ENCODE measurements around the gene NYAP2.

The NYAP2 gene

GRCh38 chr2:225399504-225399903 is at the start of gene NYAP2:
Gene NYAP2, plus strand, starts transcription at chr2:225399710. Its CDS starts 9,171 bp downstream, at chr2:225408881.
- H3K4me3 Mint-ChIP-seq, result no peak within 1 kb of the TSS
- H3K9me3 Mint-ChIP-seq, result no peaks in the 10 kb centered on the region
- no peaks in the 10 kb centered on the region for H3K4me1 Mint-ChIP-seq (ENCODE audit: low read depth)

GRCh38 chr2:225353579-225354085 is 45.9 kb upstream of the NYAP2 start:
- no peaks in the 10 kb centered on the region for H3K36me3 Mint-ChIP-seq (ENCODE audit: low read depth)

More at GRCh38 chr2:225399504-225399903, at the start of gene NYAP2:
- peaks cover 28% of the 10 kb centered on the region for H3K27me3 Mint-ChIP-seq
- no peak within 1 kb of the TSS for H3K27ac Mint-ChIP-seq
- H3K36me3 Mint-ChIP-seq (ENCODE audit: low read depth), result no peaks in the 10 kb centered on the region

GRCh38 chr2:225354281-225354774 is 45.2 kb upstream of the NYAP2 start:
- Mint-ChIP-seq H3K4me3 (no peak overlapping the region), H3K4me1 (ENCODE audit: low read depth) (no peaks in the 10 kb centered on the region), H3K9me3 (no peaks in the 10 kb centered on the region), H3K27me3 (peaks cover 20% of the 10 kb centered on the region), H3K36me3 (ENCODE audit: low read depth) (no peaks in the 10 kb centered on the region), H3K27ac (no peak overlapping the region)

More at GRCh38 chr2:225353579-225354085, 45.9 kb upstream of the NYAP2 start:
- no peaks in the 10 kb centered on the region for H3K4me1 Mint-ChIP-seq (ENCODE audit: low read depth)
- no peak overlapping the region for H3K4me3 Mint-ChIP-seq
- H3K27me3 Mint-ChIP-seq, result peaks cover 20% of the 10 kb centered on the region
- no peak overlapping the region for H3K27ac Mint-ChIP-seq
- H3K9me3 Mint-ChIP-seq, result no peaks in the 10 kb centered on the region

DNA sequence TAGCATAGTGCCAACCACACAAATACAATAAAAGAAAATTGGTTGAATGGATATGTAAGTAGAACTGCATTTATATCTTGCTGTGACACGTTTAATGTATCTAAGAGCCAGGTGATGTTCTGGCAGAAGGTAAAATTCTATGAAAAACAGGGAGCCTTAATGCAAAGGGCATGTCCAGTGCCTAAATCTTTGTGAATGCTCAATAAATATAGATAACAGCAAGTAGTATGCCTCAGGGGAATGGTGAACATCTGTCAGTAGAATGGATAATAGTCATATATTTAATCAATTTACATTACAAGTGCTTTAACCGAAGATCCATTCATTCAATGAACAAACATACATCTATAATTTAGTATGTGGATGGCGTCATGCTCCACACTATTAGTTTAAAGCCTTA is 43.7 kb upstream of the NYAP2 start:
- no peaks in the 10 kb centered on the region for H3K4me1 Mint-ChIP-seq (ENCODE audit: low read depth)

GRCh38 chr2:225366731-225367130 is 32.8 kb upstream of the NYAP2 start:
- H3K27me3 Mint-ChIP-seq, result peaks cover 15% of the 10 kb centered on the region
- H3K4me1 Mint-ChIP-seq (ENCODE audit: low read depth), result no peaks in the 10 kb centered on the region
- H3K27ac Mint-ChIP-seq, result no peak overlapping the region
- H3K4me3 Mint-ChIP-seq, result no peak overlapping the region
- no peaks in the 10 kb centered on the region for H3K9me3 Mint-ChIP-seq
- H3K36me3 Mint-ChIP-seq (ENCODE audit: low read depth), result no peaks in the 10 kb centered on the region

More for the DNA sequence above, 43.7 kb upstream of the NYAP2 start:
- no peak overlapping the region for H3K27ac Mint-ChIP-seq
- peaks cover 17% of the 10 kb centered on the region for H3K27me3 Mint-ChIP-seq
- H3K4me3 Mint-ChIP-seq, result no peak overlapping the region
- H3K9me3 Mint-ChIP-seq, result no peaks in the 10 kb centered on the region
- H3K36me3 Mint-ChIP-seq (ENCODE audit: low read depth), result no peaks in the 10 kb centered on the region

- H3K27ac Mint-ChIP-seq, result no peak overlapping the region
- H3K4me1 Mint-ChIP-seq (ENCODE audit: low read depth), result no peaks in the 10 kb centered on the region
- H3K4me3 Mint-ChIP-seq, result no peak overlapping the region
- H3K36me3 Mint-ChIP-seq (ENCODE audit: low read depth), result no peaks in the 10 kb centered on the region
- H3K9me3 Mint-ChIP-seq, result no peaks in the 10 kb centered on the region
- peaks cover 12% of the 10 kb centered on the region for H3K27me3 Mint-ChIP-seq
Measured at GRCh38 chr2:225367482-225367881, 32.0 kb upstream of the NYAP2 start.

- Mint-ChIP-seq H3K36me3 (ENCODE audit: low read depth) (no peaks in the 10 kb centered on the region), H3K27me3 (no peaks in the 10 kb centered on the region), H3K4me1 (ENCODE audit: low read depth) (no peaks in the 10 kb centered on the region), H3K27ac (no peak overlapping the region), H3K4me3 (no peak overlapping the region), H3K9me3 (no peaks in the 10 kb centered on the region)
Measured at GRCh38 chr2:225378984-225379383, 20.5 kb upstream of the NYAP2 start.

DNA sequence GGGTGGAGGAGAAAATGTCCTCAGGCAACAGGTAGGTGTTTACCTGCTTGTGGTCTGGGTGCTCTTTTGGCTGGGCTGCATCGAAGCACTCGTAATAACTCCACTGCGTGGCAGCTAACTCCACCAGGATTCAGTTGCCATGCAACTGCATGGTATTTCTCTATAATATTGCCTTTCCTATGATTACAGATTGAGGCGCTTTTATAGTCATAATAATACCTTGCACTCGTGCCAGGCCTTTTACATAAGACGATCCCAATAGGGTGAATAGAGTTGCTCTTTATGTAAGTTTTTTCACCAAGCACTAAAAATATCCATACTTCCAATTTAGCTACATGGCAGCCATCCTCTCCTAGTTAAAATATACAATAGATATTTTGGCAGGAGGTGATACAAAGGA is 19.7 kb upstream of the NYAP2 start:
- Mint-ChIP-seq H3K4me3 (no peak overlapping the region), H3K27me3 (no peaks in the 10 kb centered on the region), H3K27ac (no peak overlapping the region), H3K36me3 (ENCODE audit: low read depth) (no peaks in the 10 kb centered on the region), H3K9me3 (no peaks in the 10 kb centered on the region), H3K4me1 (ENCODE audit: low read depth) (no peaks in the 10 kb centered on the region)

DNA sequence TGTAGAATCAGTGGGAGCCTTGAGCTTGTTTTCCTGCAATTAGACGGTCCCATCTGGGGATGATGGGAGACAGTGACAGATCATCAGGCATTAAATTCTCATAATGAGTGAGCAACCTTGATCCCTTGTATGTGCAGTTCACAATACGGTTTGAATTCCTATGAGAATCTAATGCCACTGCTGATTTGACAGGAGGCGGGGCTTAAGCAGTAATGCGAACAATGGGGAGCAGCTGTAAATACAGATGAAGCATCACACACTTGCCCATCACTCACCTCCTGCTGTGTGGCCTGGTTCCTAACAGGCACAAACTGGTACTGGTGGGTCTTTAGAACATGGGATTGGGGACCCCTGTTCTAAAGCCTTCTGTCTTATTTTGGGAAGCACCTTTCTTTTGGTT is 17.9 kb upstream of the NYAP2 start:
- Mint-ChIP-seq H3K36me3 (ENCODE audit: low read depth) (no peaks in the 10 kb centered on the region), H3K4me3 (no peak overlapping the region), H3K27me3 (no peaks in the 10 kb centered on the region), H3K27ac (no peak overlapping the region), H3K4me1 (ENCODE audit: low read depth) (no peaks in the 10 kb centered on the region), H3K9me3 (no peaks in the 10 kb centered on the region)

- Mint-ChIP-seq H3K27ac (no peak overlapping the region), H3K4me1 (ENCODE audit: low read depth) (no peaks in the 10 kb centered on the region), H3K27me3 (peaks cover 30% of the 10 kb centered on the region), H3K36me3 (ENCODE audit: low read depth) (no peaks in the 10 kb centered on the region), H3K9me3 (no peaks in the 10 kb centered on the region), H3K4me3 (no peak overlapping the region)
Measured at GRCh38 chr2:225398372-225398771, 1.1 kb upstream of the NYAP2 start.

DNA sequence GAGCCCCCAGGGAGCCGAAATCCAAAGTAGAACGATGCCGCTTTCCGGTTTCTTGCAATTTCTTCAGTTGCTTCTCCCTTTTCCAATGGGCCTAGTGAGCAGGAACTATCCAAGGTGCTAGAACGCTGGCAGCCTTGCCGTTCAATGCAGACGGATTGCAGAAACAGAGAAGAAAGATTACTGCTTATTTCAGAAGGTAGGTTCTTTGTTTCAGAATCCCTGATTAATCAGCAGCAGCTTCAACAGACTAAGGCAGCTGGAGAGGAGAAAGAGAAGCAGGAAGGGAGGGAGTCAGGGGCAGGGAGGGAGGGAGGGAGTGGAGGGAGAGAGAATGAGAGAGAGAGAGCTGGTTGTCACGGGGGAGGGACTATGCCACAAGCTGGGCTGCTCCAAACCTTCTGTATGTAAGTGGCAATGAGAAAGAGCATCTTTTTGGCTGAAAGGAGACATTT is 576 bp downstream of the NYAP2 start:
- no peaks in the 10 kb centered on the region for H3K4me1 Mint-ChIP-seq (ENCODE audit: low read depth)
- no peak overlapping the region for H3K27ac Mint-ChIP-seq
- H3K4me3 Mint-ChIP-seq, result no peak overlapping the region
- no peaks in the 10 kb centered on the region for H3K9me3 Mint-ChIP-seq
- no peaks in the 10 kb centered on the region for H3K36me3 Mint-ChIP-seq (ENCODE audit: low read depth)
- peaks cover 28% of the 10 kb centered on the region for H3K27me3 Mint-ChIP-seq

DNA sequence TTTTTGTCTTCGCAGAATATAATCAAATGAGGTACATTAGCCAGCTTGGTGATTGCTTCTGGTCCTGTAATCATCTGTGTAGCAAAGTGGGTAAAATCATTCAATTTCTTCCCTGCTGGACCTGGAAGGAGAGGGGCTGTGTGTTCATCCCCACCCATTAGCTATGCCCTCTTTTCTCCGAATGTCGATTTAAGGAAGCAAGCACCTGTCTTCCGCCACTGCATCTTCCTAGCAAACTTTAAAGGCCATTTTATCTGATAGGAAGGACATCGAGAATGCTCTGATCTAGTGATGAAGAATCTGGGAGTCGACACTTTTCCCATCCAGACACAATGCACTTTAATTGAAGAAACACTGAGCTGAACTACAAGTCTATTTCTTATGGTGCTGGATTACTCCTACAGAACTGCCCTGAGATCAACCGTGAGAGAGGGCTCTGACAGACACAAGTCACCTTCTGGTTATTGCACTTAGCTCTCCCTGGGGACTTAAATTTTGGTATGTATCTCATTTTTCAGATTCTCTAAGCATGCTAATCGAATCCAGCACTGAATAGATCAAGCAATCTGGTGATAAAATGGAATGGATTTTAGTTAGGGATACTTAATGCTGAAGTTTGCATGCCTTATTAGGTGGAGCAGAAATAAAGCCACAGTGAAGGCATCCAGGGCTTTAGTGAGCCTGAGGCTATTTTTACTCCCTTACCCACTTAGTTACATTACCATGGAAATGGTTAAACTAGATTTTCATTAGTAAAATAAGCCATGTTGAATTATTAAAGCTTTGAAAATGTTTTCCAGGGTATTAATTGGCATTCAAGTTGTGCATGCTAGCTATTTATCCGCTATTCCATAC is 1.3 kb downstream of the NYAP2 start:
- no peaks in the 10 kb centered on the region for H3K4me1 Mint-ChIP-seq (ENCODE audit: low read depth)
- peaks cover 32% of the 10 kb centered on the region for H3K27me3 Mint-ChIP-seq
- H3K27ac Mint-ChIP-seq, result no peak overlapping the region
- H3K9me3 Mint-ChIP-seq, result no peaks in the 10 kb centered on the region
- no peaks in the 10 kb centered on the region for H3K36me3 Mint-ChIP-seq (ENCODE audit: low read depth)
- no peak overlapping the region for H3K4me3 Mint-ChIP-seq

GRCh38 chr2:225402210-225402776 is 2.8 kb downstream of the NYAP2 start:
- Mint-ChIP-seq H3K27me3 (peaks cover 28% of the 10 kb centered on the region), H3K4me1 (ENCODE audit: low read depth) (no peaks in the 10 kb centered on the region), H3K36me3 (ENCODE audit: low read depth) (no peaks in the 10 kb centered on the region), H3K27ac (no peak overlapping the region), H3K9me3 (no peaks in the 10 kb centered on the region), H3K4me3 (no peak overlapping the region)

GRCh38 chr2:225411452-225411851 is 11.9 kb downstream of the NYAP2 start:
- Mint-ChIP-seq H3K4me1 (ENCODE audit: low read depth) (no peaks in the 10 kb centered on the region), H3K4me3 (no peak overlapping the region), H3K9me3 (no peaks in the 10 kb centered on the region), H3K36me3 (ENCODE audit: low read depth) (no peaks in the 10 kb centered on the region), H3K27ac (no peak overlapping the region), H3K27me3 (peaks cover 20% of the 10 kb centered on the region)

DNA sequence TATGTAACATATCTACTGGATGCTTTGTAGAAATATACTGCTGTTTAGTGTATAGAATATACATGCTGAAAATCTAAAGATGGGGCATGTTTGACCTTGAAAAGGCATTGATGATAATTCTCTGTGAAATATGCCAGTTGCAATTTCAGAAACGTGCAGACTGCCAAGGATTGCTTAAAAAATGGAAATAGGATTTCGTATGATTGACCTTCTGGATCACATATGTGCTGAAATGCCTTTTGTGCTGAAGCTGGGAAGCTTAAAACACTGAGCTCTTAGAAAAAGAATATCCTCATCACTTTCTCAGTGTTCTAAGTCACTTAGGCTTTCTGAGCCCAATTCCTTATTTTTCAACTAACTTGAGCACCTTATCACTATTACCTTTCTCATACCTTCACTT is 14.3 kb downstream of the NYAP2 start:
- H3K36me3 Mint-ChIP-seq (ENCODE audit: low read depth), result no peaks in the 10 kb centered on the region
- H3K27me3 Mint-ChIP-seq, result peaks cover 25% of the 10 kb centered on the region
- no peak overlapping the region for H3K27ac Mint-ChIP-seq
- no peaks in the 10 kb centered on the region for H3K4me1 Mint-ChIP-seq (ENCODE audit: low read depth)
- H3K9me3 Mint-ChIP-seq, result no peaks in the 10 kb centered on the region
- H3K4me3 Mint-ChIP-seq, result no peak overlapping the region

Measured in stimulated activated naive CD8-positive, alpha-beta T cell treated with anti-CD3 and anti-CD28 coated beads, Interleukin-15, Interleukin-2, amounts not matched to agents 100 ng/mL and 50 ng/mL, for 24 hours (primary cell).